ENCODE data around the gene OPHN1. TPM values are rescaled to one million over a fixed set of nuclear protein-coding genes. Genes with fewer than 3 reads are reported as not detected.

The OPHN1 gene
- total and polyA plus RNA-seq, 10 of the 15 experiments (the other 5 are each of a cell fraction or from before 2014, with no cell fraction given) = under 0.01 to 0.03 (median 0.03) TPM; not detected in 6

- Histone ChIP-seq H3K4me1 (ENCODE audit: control insufficient read depth, insufficient read depth, low read length) (no peaks in the 10 kb centered on the region), H2AFZ (ENCODE audit: control insufficient read depth, low read depth, low read length) (no peak overlapping the region), H3K4me3 (no peak overlapping the region), H3K27me3 (replicated peaks in 1 of 2; ENCODE audit: control insufficient read depth in 2 of 2, insufficient read depth in 2 of 2, low read length in 1 of 2) (no peaks in the 10 kb centered on the region; a peak in 1 of 4 replicates), H3K4me2 (ENCODE audit: control insufficient read depth, insufficient read depth) (no peak overlapping the region), H3K36me3 (ENCODE audit: control insufficient read depth in 2 of 2, insufficient read depth in 2 of 2, low read length in 1 of 2) (no peaks in the 10 kb centered on the region), H3K9me3 (replicated peaks; ENCODE audit: control insufficient read depth, insufficient read depth, low read length) (no peaks in the 10 kb centered on the region; the same call in 2 of the 3 replicates), H3K27ac (ENCODE audit: control insufficient read depth, insufficient read depth) (no peak overlapping the region), H3K79me2 (ENCODE audit: control insufficient read depth, insufficient read depth, low read length) (no peaks in the 10 kb centered on the region), H3K9ac (ENCODE audit: control insufficient read depth, insufficient read depth, low read length) (no peak overlapping the region), H4K20me1 (ENCODE audit: control insufficient read depth, insufficient read depth) (no peaks in the 10 kb centered on the region)
- DNase-seq (ENCODE audit: low read depth, low spot score) (no peak), ATAC-seq (no peak), FAIRE-seq (no peak)
- CTCF ChIA-PET = no interaction called here
- RAD21 ChIA-PET (ENCODE audit: unreplicated experiment) = no interaction called here
- no peak for TF ChIP-seq MAX (IDR thresholded peaks at IDR 0.05; ENCODE audit: low read depth, low read length)
- POLR2A ChIA-PET = no interaction called here
- in situ Hi-C loops (cut with MboI) = no loop called here
- BruUV-seq (replicated peaks) = no TSS peak
- WGBS (ENCODE audit: insufficient coverage, insufficient replicate concordance, low lambda C conversion rate, missing lambda C conversion rate) = 49% methylated on average over 12 of the region's 13 CpGs
- intact Hi-C loops (cut with micrococcal nuclease; ENCODE audit: unreplicated experiment) = no loop called here
- SMC1A ChIA-PET (ENCODE audit: uncharacterized antibody, unreplicated experiment) = no interaction called here
Observed at GRCh38 chrX:68433981-68434299, 645 bp upstream of the OPHN1 start.

- no peak overlapping the region for H3K4me2 ChIP-seq (ENCODE audit: control insufficient read depth, insufficient read depth)
- CTCF ChIA-PET = no interaction called here
- no peaks in the 10 kb centered on the region for H3K4me1 ChIP-seq (ENCODE audit: control insufficient read depth, insufficient read depth, low read length)
- intact Hi-C loops (cut with micrococcal nuclease; ENCODE audit: unreplicated experiment) = no loop called here
- WGBS (ENCODE audit: insufficient coverage, insufficient replicate concordance, low lambda C conversion rate, missing lambda C conversion rate) = 81% methylated on average over 12 of the region's 12 CpGs
- H3K36me3 ChIP-seq (ENCODE audit: control insufficient read depth in 2 of 2, insufficient read depth in 2 of 2, low read length in 1 of 2) = no peaks in the 10 kb centered on the region
- RAD21 ChIA-PET (ENCODE audit: unreplicated experiment) = no interaction called here
- FAIRE-seq (no peak), DNase-seq (ENCODE audit: low read depth, low spot score) (no peak), ATAC-seq (no peak)
- no peaks in the 10 kb centered on the region; a peak in 1 of 4 replicates for H3K27me3 ChIP-seq (replicated peaks in 1 of 2; ENCODE audit: control insufficient read depth in 2 of 2, insufficient read depth in 2 of 2, low read length in 1 of 2)
- H3K4me3 ChIP-seq = no peak overlapping the region
- BruUV-seq (replicated peaks) = no TSS peak
- H3K9ac ChIP-seq (ENCODE audit: control insufficient read depth, insufficient read depth, low read length) = no peak overlapping the region
- no peaks in the 10 kb centered on the region for H3K79me2 ChIP-seq (ENCODE audit: control insufficient read depth, insufficient read depth, low read length)
- H2AFZ ChIP-seq (ENCODE audit: control insufficient read depth, low read depth, low read length) = no peak overlapping the region
- in situ Hi-C loops (cut with MboI) = no loop called here
- no peaks in the 10 kb centered on the region; the same call in 2 of the 3 replicates for H3K9me3 ChIP-seq (replicated peaks; ENCODE audit: control insufficient read depth, insufficient read depth, low read length)
- SMC1A ChIA-PET (ENCODE audit: uncharacterized antibody, unreplicated experiment) = no interaction called here
- H4K20me1 ChIP-seq (ENCODE audit: control insufficient read depth, insufficient read depth) = no peaks in the 10 kb centered on the region
- no peak overlapping the region for H3K27ac ChIP-seq (ENCODE audit: control insufficient read depth, insufficient read depth)
- POLR2A ChIA-PET = no interaction called here
- no peak for TF ChIP-seq CEBPZ (IDR thresholded peaks at IDR 0.05; ENCODE audit: low read depth, low read length)
- no peak for TF ChIP-seq MYC (IDR thresholded peaks at IDR 0.05; ENCODE audit: insufficient read depth, insufficient read length, insufficient replicate concordance, low read length, severe bottlenecking)
- TF ChIP-seq MTA3 (IDR thresholded peaks at IDR 0.05; ENCODE audit: borderline replicate concordance, low read length) = no peak
- no peak for TF ChIP-seq SKIL (IDR thresholded peaks at IDR 0.05; ENCODE audit: low read depth, poor library complexity, severe bottlenecking)
- TF ChIP-seq PKNOX1 (IDR thresholded peaks at IDR 0.05) = no peak
- TF ChIP-seq BMI1 (IDR thresholded peaks at IDR 0.05; ENCODE audit: borderline replicate concordance) = no peak
Observed at GRCh38 chrX:68432648-68433047, 647 bp downstream of the OPHN1 start.
